ENCODE results near the gene RTP3.
"Not testable (repeated sequence)": the region's sequence is repeated elsewhere in the genome, so short reads cannot be mapped to it uniquely, and the experiment has no call there.

Gene RTP3

DNA sequence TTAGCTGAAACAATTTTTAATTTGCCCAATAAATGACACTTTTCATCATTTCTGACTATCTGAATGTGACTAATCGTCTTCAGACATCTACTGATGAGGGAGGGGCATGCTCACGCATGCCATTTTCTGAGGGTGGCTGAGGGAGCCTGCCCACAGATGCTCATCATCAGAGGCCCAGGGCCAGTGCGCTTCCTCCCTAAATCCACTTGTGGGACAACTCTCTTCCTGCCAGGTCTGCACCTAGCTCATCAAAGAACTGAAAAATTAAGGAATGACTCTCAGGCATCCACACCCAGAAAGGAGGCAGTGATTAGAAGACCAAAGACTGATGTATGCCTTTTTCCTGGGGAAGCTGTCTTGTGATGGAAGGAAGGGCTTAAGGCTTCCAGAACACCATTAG lies 22.8 kb downstream of the RTP3 start:
- no peak for FAIRE-seq

DNA sequence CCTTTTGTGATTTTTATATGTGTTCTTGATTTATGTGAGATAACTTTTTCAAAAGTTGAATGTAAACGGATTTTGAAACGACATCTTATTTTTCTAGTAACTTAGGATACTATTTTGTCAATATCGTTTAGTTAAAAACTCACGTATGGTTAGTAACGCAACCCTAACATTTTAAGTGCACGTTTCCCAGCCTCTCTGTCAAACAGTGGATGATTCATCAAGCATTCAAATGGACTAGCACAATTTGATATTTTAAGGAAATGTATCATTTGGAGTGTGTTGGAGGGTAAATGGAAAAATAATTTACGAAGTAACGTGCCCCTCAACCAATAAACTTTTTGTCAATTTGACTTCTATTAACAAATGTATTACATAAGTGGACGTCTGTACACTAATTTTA lies 23.3 kb downstream of the RTP3 start:
- FAIRE-seq = no peak

DNA sequence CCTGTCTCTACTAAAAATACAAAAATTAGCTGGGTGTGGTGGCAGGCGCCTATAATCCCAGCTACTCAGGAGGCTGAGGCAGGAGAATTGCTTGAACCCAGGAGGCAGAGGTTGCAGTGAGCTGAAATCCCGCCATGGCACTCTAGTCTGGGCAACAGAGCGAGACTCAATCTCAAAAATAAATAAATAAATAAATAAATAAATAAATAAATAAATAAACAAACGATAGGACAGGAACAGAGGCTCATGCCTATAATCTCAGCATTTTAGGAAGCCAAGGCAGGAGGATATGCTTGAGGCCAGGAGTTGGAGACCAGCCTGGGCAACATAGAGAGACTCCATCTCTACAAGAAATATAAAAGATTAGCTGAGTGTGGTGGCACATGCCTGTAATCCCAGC lies 24.4 kb downstream of the RTP3 start:
- not testable (repeated sequence) for FAIRE-seq

DNA sequence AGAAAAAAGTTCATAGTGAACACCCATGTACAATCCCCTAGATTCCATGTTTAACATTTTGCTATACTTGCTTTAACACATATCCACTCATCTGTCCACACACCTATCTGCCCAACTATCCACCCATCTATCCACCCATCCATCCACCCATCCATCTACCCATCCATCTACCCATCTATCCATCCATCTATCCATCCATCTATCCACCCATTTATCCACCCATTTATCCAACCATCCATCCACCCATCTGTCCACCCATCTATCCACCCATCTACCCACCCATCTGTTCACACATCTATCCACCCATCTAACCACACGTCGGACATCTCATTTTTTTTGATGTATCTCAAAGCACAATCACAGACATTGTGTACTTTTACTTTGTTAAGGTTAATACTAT lies 25.8 kb downstream of the RTP3 start:
- FAIRE-seq = no peak

DNA sequence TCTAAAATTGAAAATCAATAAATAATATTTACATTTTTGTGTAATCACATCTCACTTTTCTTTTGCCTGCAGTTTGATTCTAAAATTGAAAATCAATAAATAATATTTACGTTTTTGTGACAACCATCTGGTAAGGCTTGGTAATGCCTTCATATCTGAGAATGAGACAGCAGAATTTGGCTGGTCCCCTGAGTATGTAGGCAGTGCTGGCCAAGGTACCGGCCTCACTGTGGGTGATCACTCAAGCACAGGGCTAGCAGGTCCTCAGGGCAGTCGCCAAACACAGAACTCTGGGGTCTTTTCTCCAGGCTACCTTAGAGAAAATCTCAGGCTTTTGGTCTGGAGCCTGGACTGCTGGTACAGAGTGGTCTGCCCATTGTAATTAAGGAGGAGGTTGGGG lies 26.2 kb downstream of the RTP3 start:
- FAIRE-seq = no peak

DNA sequence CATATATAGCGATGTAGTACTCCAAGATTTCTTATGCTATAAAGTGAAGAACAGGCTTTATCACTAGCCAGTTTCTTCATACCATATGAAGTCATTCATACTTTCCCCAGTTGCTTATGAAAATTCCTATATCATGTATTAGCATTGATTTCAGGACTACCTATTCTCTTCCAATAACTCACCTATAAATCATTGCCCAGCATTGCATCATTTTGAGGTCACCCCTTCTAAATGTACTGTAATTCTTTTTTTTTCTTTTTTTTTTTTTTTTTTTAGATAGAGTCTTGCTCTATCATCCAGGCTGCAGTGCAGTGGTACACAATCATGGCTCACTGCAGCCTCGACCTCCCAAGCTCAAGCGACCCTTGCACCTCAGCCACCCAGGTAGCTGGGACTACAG lies 27.1 kb downstream of the RTP3 start:
- no peak for FAIRE-seq

DNA sequence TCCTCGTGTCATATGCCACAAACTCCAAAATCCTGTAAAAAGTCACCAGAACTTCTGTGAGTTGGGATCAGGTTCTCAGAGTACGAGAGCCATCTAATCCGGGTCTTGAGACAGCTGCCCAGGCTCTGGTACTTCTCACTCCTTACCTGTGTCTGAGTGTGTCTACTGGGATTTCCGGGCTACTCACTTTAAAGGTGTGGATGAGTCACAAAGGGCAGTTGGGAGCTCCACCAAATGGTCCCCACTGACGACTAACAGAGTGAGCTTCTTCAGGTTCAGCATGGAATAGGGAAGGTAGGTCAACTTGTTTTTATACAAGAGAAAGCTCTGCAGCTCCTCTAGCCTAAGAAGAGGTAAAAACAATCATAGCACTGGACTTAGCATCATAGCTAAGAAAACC lies 29.5 kb downstream of the RTP3 start:
- no peak for FAIRE-seq

DNA sequence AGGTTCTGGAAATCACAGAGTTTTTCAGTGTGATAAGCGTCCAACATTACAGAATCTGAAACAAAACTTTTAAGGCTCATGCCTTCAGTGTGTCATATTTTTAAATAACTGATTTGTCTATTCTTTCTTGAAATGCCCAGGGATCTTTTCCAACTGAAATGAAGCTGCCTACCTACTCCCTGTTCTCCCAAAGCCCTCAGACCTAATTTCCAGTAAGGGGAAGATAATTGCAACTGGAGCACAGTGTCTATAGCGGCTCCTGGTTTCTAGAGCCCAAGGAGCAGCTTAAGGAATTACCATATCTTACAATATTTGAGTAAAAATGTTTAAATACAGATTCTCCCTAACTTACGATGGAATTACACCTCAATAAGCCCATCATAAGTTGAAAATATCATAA lies 35.3 kb downstream of the RTP3 start:
- no peak for FAIRE-seq

DNA sequence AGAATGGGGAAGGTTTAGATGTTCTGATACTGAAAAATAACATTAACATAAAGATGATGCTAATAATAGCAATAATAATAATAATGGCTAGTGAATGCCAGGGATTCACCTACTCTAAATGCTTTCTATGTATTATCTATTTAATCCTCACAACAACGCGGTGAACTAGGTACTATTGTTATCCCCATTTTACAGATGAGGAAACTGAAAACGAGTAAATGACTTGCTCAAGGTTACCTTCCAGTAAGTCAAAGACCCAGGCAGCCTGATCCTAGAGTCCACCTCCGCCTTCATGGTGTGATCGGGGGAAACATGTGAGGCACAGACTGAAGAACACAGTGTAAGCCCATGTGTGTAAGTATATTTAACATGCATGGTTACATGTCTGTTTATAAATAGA lies 38.0 kb downstream of the RTP3 start:
- no peak for FAIRE-seq

DNA sequence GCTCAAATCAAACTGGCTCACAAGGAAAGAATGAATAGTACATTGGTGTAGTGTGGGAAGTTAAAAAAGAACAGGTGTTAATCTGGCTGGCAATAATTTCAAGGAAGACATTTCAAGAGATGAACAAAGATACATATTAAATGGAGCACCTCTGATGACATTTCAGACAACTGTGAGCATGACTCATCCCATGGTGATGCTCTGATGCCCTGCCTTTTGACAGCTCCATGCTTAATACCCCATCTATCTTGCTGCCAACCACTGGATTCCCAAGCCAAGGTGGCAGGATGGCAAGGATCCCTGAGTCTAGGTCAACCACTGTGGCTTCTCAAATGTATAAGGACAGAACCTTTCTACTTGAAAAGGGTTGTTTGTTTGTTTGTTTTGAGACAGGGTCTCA lies 39.0 kb downstream of the RTP3 start:
- no peak for FAIRE-seq

DNA sequence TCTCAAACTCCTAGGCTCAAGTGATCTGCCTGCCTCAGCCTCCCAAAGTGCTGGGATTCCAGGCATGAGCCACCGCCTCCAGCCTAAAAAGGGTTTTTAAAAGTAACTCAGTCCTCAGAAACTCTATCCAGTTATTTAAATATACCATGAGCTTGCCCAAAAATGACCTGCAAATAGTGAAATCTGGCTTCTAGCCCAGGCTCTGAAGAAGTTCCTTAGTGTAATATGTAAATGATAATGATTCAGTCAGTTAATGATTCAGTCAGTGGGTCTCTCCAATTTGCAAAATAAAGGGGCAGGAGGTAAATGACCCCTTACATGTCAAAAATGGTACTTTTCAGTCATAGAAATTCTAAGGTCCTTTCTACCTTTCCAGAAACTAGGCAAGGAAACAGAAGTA lies 39.5 kb downstream of the RTP3 start:
- FAIRE-seq = no peak

DNA sequence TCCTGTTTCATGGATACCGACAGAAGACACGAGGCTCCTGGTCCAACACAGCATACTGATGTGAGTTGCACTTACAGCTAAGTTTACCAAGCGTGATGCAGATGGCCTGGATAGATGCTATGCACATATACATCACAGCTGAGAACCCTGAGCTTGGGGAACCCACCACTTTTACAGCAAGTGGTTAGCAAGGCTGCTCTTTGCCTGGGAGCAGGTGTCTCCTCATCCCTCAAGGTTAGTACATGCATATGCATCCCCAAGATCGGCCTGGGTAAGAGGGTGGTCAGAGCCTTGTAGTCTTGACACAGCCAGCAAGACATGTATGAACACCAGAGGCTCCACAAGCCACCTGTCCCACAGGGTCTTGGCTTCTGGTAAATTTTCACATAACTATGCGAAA lies 40.0 kb downstream of the RTP3 start:
- FAIRE-seq = no peak

DNA sequence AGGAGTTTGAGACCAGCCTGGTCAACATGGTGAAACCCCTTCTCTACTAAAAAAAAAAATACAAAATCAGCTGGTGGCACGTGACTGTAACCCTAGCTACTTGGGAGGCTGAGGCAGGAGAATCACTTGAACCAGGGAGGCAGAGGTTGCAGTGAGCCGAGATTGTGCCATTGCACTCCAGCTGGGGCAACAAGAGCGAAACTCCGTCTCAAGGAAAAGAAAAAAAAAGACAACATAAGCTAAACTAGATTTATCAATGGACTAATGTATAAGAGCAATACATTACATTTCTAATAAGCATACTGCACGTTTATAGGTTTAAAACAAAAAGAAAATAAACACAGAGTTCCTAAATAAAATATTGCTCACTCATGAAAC lies 40.6 kb downstream of the RTP3 start:
- not testable (repeated sequence) for FAIRE-seq

DNA sequence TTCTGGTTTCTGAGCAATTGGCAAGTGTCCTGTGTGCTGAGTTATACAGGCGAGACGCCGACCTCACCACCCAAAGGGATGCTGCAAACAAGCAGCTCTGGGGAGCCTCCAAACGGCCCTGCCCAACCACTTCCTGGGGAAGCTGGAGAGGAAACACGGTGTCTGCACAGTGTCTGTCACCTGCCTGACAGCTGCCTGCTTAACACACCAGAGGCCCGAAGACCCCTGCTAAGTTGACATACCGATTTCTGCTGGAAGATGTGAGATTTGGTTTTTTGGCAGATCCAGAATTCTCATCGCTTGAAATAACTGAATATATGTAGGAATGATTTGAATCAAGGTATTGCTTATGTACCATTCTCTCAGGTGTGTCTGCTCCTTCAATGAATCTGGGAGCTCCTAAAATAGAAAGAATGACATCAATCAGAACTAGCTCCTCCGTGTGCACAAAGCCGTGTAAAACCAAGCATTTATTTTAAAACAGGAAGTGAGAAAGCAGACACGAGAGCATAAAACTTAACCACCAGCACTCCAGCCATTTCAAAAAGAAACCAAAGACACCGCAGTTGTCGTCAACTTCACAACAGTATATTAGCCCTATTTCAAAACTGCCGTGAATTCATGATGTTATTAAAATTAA lies 41.1 kb downstream of the RTP3 start:
- FAIRE-seq = no peak

DNA sequence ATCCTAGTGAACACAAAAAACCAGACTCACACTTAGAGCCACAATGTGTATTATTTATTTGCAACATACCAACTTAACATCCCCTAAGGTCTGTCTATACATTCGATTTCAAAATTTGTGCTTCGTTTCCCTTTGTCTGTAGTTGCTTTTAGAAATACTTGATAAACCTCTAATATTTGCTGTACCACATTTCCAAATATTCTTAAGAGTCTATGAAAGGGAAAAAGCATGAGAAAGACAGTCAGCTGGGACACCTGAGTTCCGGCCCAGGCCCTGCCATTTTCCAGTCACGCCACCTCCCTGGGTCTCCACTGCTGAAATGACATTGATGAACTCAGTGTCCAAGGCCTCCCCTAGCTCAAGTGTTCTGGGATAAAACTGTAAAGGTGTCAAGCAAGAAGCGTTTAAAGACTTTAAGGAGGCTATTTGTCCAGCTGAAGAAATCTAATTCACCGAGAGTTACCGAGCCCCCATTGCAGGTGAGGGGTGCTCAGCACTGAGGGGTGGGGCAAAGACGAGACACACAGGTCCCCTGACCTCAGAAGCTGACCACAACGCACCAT lies 41.7 kb downstream of the RTP3 start:
- no peak for FAIRE-seq

DNA sequence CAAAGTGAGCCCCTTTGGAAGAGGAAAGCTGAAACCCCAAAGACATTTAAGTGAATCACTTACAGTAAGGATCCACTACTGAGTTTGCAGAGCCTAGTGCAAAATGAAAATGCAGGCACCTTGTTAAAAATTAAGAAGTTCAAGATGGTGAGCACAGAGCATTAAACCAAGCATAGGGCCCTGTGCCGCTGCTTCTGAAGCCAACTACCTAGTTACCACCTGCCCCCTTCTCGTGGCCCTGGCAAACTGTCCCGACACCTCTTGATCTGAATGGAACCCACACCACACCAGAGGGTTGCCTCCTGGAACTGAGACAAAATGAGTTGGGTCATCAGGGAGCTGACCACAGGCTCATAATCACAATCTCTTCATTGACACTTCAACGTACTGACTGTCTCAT lies 42.8 kb downstream of the RTP3 start:
- no peak for FAIRE-seq

DNA sequence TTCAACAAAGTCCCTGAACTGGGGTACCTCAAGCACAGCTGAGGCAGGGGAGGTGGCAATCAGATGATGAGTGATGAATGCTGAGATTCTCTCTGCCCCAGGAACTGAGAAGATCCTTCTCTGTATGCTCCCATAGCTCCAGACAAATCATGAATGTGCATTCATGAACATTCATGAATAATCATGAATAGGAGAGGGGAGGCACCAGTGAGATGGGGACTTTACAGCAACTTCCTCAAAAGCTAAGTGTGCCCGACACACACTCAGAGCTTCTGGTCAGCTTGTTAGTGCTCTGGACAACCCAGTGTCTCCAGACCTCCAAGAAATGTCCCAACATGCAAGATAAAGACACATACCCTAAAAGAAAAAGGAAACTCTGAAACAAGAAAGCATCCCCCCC lies 44.1 kb downstream of the RTP3 start:
- FAIRE-seq = no peak

DNA sequence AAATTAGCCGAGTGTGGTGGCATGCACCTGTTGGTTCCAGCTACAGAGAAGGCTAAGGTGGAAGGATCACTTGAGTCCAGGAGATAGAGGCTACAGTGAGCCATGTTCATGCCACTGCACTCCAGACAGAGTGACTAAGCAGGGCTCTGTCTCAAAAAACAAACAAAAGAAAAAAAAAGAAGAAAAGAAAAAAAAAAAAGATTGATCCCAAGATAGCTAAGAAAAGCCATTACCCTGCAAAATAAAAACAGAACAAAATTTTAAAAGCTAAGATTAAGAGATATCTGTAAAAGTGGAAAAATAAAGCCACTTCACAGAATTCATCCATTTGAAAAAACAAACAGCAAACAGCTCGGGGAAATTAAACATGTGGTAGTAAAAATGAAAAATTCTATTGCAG lies 44.6 kb downstream of the RTP3 start:
- no peak for FAIRE-seq

DNA sequence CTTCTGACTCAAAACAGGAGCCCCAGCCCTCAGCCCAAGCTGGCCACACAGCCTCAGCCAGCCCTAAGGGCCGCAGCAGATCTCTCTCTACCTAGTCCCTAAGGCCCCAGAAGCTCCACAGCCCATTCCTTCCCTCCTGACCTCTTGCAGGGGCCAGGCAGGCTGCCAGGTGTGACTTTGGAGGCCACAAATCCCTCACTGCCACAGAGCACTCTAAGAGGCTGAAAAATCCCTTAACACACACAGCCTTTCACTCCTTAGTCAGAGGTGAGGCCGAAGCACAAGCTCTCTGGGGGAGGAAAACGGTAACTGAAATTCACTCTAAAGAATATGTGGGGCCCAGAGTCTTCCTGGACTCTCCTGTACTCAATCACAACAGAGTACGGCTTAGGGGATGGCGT lies 45.0 kb downstream of the RTP3 start:
- no peak for FAIRE-seq

DNA sequence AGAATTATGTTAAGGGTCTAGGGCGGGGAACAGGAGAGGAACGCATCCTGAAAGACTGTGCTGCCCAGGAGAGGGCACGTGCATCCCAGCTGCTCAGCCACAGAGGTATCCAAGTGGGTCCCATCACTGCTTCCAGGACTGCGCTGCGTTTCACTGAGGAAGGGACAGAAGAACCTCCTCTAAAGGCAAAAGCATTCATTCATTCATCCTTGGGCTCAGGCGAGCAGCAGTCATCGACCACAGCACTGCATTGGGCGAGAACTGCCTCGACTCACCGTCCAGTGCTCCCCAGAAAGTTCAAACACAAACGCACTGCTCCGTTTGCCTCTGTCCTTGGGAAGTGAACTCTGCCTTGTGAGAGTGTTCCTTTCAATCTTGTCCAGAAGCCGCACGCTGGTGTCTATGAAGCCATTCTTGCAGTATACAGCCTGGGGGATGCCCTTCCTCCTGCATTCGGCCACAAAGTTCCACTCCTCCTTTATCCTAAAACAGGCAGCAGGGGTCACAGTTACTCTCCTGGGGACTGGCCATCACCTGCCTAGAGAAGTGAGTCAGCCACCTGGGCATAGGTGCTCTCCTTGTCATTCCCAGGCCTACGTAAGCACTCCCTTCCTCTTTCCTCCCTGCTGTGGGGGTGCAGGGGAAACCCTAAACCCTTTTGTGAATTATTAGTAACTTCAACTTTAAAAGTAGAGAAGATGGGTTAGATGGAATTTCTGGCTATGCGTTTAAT lies 47.2 kb downstream of the RTP3 start:
- FAIRE-seq = no peak

DNA sequence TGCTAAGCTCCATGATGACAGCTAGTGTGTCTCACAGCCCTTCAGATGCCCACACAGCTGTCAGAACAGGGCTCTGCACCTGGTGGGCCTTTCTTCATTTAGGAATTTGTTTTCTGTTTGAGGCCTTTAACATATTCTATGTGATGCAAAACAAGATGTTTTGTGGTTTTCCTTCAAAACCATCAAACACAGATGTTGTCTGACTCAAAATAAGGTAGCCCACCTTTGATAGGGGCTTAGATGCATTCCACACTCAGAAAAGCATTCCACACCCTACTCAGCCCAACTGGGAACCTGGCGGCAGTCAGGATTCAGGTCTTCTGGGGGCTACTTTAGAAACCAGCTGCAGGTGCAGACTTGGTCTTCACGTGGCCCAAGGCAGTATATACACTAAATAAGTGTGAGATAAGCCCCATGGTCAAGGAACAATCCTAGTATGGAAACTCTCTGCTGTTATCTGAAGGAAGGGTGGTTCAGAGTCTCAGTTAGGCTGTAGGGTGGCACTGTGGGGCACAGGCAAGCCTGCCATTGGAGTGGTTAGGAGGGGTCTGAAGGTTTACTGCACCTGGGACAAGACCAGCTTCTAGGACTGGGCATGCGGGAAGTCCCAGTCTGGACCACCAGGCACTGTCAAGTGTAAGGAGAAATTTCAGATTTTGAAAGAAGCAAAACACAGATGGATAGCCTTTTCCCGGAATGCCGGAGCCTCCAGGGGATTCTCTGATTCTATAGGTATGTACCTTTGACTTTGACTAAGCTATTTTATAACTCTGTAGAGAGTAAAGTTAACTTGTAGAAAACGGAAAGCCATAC lies 48.2 kb downstream of the RTP3 start:
- no peak for FAIRE-seq

DNA sequence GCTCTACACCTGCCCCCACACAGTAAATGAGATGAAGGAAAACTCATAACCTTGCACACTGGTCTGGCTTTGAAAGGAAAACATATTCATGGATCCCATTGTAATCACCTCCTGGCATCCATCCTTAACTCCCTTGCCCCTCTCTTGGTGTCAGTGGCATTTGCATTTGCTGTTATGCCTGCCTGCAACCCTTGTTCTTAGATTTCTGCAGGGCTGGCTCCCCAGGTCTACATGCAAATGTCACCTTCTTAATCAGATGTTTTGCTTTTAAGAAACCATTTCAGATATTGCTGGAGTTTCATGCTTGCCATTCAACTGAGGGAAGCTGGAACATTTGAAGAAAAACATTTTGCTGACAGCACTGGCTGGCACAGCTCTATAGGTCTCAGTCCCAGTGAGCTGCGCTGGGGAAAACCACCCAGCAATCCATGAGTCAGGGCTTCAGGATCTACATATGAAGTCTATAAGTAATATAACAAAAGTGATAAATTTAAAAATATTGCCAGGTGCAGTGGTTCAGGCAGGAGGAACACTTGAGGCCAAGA lies 49.2 kb downstream of the RTP3 start:
- FAIRE-seq = no peak

DNA sequence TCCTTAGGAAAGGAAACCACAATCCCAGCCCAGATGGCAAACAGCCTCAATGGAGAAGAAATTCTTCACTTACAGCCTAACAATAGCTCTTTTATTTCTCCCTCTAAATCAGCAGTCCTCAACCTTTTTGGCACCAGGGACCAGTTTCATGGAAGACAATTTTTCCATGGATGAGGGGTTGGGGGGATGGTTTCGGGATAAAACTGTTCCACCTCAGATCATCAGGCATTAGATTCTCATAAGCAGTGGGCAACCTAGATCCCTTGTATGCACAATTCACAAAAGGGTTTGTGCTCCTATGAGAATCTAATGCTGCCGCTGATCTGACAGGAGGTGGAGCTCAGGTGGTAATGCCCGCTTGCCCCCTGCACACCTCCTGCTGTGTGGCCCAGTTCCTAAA lies 50.8 kb downstream of the RTP3 start:
- FAIRE-seq = not testable (repeated sequence)
